SU-DHL-6 (cell line): ENCODE results near the gene SOBP.

ENCODE experiments used
- H2AFZ ChIP-seq: fragments of 200-600 bp; sonication (generic); 2 replicates; pipeline ENCODE4 v1.6.1; 2014; ENCODE audit warnings: low read depth, mild to moderate bottlenecking, moderate library complexity, mixed read lengths, antibody characterized with exemption, low read length; ENCODE audit not compliant: severe bottlenecking
- H3F3A ChIP-seq: fragments of 200-600 bp; shearing (Covaris generic); 2 replicates; pipeline ENCODE4 v1.6.0; 2016; ENCODE audit warnings: antibody characterized with exemption, mild to moderate bottlenecking; ENCODE audit not compliant: insufficient read depth
- H3K27ac ChIP-seq: fragments of 200-600 bp; sonication (generic); 2 replicates; pipeline ENCODE4 v1.5.1; 2016; ENCODE audit warnings: low read depth, mild to moderate bottlenecking, low read length, moderate library complexity, mixed read lengths
- H3K27me3 ChIP-seq: fragments of 200-600 bp; sonication (generic), shearing (Covaris generic); 2 replicates; pipeline ENCODE4 v1.6.0; 2014; ENCODE audit warnings: mild to moderate bottlenecking, low read length
- H3K36me3 ChIP-seq: fragments of 200-600 bp; sonication (generic); 2 replicates; pipeline ENCODE4 v1.6.1; 2014; ENCODE audit warnings: mild to moderate bottlenecking, low read length, mixed read lengths
- H3K4me2 ChIP-seq: fragments of 300-600, 200-600 bp; shearing (Covaris generic), sonication (generic); 2 replicates; pipeline ENCODE4 v1.6.0; 2014; ENCODE audit warnings: low read length, low read depth, mild to moderate bottlenecking; ENCODE audit not compliant: poor library complexity, severe bottlenecking
- H3K4me3 ChIP-seq: fragments of 200-600 bp; sonication (generic); 2 replicates; pipeline ENCODE4 v1.5.1; 2014; ENCODE audit warnings: antibody characterized with exemption, low read length, mild to moderate bottlenecking, mixed read lengths; ENCODE audit not compliant: insufficient read depth, poor library complexity, severe bottlenecking
- H3K79me2 ChIP-seq: fragments of 200-600 bp; sonication (generic); 2 replicates; pipeline ENCODE4 v1.6.1; 2014; ENCODE audit warnings: mild to moderate bottlenecking, low read length, moderate library complexity; ENCODE audit not compliant: insufficient read depth
- H3K9ac ChIP-seq: fragments of 200-600 bp; sonication (generic); 2 replicates; pipeline ENCODE4 v1.7.0; 2014; ENCODE audit warnings: mild to moderate bottlenecking, low read length
- H3K9me2 ChIP-seq: fragments of 200-600 bp; sonication (generic); replicated peaks from 2 replicates; pipeline ENCODE4 v1.6.1; 2014; ENCODE audit warnings: low read length; ENCODE audit not compliant: insufficient read depth
- H3K9me3 ChIP-seq: fragments of 200-600 bp; sonication (generic); 2 replicates; pipeline ENCODE4 v1.6.1; 2014; ENCODE audit warnings: low read length, mixed read lengths; ENCODE audit not compliant: insufficient read depth
- H4K20me1 ChIP-seq: fragments of 200-600 bp; sonication (generic); 2 replicates; pipeline ENCODE4 v1.6.1; 2014; ENCODE audit warnings: low read depth, mild to moderate bottlenecking, antibody characterized with exemption, low read length, moderate library complexity, mixed read lengths
- EZH2phosphoT487 ChIP-seq: fragments of 200-600 bp; sonication (generic), shearing (Covaris generic); conservative IDR thresholded peaks from 2 replicates; pipeline ENCODE4 v1.6.1; 2018; ENCODE audit warnings: mild to moderate bottlenecking, antibody characterized with exemption, low read length, moderate library complexity, mixed read lengths
- TF ChIP-seq, protein P1 (sequence below): fragments of 200-600 bp; sonication (generic); IDR thresholded peaks from one replicate; pipeline ENCODE4 v1.5.1; 2017; ENCODE audit warnings: antibody characterized with exemption, mild to moderate bottlenecking, low read length, moderate library complexity; ENCODE audit not compliant: insufficient read depth, poor library complexity, severe bottlenecking

Gene SOBP

DNA sequence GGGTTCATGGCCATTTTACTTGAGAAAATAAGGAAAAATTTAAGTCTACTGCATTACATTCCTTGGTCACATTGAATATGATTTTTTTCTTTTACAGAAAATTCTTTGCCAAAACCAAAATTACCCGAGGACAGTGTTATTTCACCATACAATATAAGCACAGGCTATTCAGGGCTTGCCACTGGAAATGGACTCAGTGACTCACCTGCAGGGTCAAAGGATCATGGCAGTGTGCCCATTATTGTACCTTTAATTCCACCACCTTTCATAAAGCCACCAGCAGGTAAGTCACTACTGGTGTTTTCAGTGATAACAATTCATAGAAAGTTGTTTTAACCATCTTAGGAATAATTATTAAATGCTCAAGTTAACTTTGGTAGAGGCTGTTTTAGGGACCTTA is 16.2 kb downstream of the SOBP start:
- H3K36me3 ChIP-seq, result peaks cover 13% of the 10 kb centered on the region; the same call in 1 of the 2 replicates
- no peak overlapping the region for H2AFZ ChIP-seq
- no peaks in the 10 kb centered on the region for H3K27me3 ChIP-seq
- H3F3A ChIP-seq, result no peaks in the 10 kb centered on the region; the same call in 1 of the 2 replicates
- H3K9me2 ChIP-seq, result no peaks in the 10 kb centered on the region
- no peaks in the 10 kb centered on the region for H3K9me3 ChIP-seq
- no peak overlapping the region for H3K4me3 ChIP-seq
- H3K27ac ChIP-seq, result no peak overlapping the region
- peaks cover 62% of the 10 kb centered on the region for H3K79me2 ChIP-seq
- no peak overlapping the region for H3K4me2 ChIP-seq
- H3K9ac ChIP-seq, result no peak overlapping the region
- TF ChIP-seq, protein P1, sequence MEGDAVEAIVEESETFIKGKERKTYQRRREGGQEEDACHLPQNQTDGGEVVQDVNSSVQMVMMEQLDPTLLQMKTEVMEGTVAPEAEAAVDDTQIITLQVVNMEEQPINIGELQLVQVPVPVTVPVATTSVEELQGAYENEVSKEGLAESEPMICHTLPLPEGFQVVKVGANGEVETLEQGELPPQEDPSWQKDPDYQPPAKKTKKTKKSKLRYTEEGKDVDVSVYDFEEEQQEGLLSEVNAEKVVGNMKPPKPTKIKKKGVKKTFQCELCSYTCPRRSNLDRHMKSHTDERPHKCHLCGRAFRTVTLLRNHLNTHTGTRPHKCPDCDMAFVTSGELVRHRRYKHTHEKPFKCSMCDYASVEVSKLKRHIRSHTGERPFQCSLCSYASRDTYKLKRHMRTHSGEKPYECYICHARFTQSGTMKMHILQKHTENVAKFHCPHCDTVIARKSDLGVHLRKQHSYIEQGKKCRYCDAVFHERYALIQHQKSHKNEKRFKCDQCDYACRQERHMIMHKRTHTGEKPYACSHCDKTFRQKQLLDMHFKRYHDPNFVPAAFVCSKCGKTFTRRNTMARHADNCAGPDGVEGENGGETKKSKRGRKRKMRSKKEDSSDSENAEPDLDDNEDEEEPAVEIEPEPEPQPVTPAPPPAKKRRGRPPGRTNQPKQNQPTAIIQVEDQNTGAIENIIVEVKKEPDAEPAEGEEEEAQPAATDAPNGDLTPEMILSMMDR, result no peak
- TF ChIP-seq EZH2phosphoT487, result no peak
- H4K20me1 ChIP-seq, result no peaks in the 10 kb centered on the region

DNA sequence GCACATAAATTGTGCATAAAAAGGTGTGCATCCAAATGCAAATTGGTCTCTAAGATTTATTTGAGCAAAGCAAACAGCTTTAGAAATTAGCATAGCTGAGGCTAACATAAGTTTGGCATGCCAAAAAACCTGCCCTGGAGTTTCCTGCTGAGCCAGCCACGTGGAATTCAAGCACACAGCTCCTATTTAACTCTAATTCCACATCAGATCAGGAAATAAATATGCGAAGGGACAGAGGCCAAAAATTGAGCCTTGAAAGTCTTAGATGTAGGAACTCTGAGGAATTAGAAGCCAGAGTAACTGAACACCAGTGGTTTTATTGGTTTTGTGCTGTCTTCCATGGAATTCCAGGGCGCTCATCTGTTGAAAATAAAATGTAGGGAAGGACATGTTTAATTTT is 19.6 kb downstream of the SOBP start:
- Histone ChIP-seq H3K9me3 (no peaks in the 10 kb centered on the region), H3K9me2 (no peaks in the 10 kb centered on the region), H3F3A (no peaks in the 10 kb centered on the region), H3K4me2 (no peak overlapping the region), H3K4me3 (no peak overlapping the region), H4K20me1 (no peaks in the 10 kb centered on the region), H3K27ac (no peak overlapping the region), H3K9ac (no peak overlapping the region), H3K27me3 (no peaks in the 10 kb centered on the region), H3K79me2 (peaks cover 28% of the 10 kb centered on the region), H3K36me3 (peaks cover 30% of the 10 kb centered on the region), H2AFZ (no peak overlapping the region)
- TF ChIP-seq, protein P1, result no peak

DNA sequence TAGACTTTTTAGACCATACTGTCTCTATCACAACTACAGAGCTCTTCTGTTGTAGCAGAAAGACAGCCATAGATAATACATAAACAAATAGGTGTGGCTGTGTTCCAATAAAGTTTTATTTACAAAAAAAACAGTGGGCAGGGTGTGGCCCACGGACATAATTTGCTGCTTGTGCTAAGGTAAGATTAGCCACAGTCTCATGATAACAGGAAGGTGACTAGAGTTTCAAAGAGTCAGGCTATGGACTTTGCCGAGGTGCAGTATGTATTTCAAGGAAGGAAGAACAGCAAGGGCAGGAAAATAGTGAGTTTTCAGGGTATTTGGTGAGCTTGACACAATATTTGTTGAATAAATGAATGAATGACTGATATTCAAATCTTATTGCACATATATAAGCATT is 20.2 kb downstream of the SOBP start:
- TF ChIP-seq EZH2phosphoT487, result no peak
- TF ChIP-seq, protein P1, result no peak
- no peak overlapping the region for H3K4me2 ChIP-seq
- no peaks in the 10 kb centered on the region for H3F3A ChIP-seq
- no peak overlapping the region for H3K27ac ChIP-seq
- H3K9ac ChIP-seq, result no peak overlapping the region
- H4K20me1 ChIP-seq, result no peaks in the 10 kb centered on the region
- no peaks in the 10 kb centered on the region for H3K9me3 ChIP-seq
- H3K27me3 ChIP-seq, result no peaks in the 10 kb centered on the region
- peaks cover 22% of the 10 kb centered on the region for H3K79me2 ChIP-seq
- H3K9me2 ChIP-seq, result no peaks in the 10 kb centered on the region
- no peak overlapping the region for H3K4me3 ChIP-seq
- peaks cover 36% of the 10 kb centered on the region for H3K36me3 ChIP-seq
- H2AFZ ChIP-seq, result no peak overlapping the region

DNA sequence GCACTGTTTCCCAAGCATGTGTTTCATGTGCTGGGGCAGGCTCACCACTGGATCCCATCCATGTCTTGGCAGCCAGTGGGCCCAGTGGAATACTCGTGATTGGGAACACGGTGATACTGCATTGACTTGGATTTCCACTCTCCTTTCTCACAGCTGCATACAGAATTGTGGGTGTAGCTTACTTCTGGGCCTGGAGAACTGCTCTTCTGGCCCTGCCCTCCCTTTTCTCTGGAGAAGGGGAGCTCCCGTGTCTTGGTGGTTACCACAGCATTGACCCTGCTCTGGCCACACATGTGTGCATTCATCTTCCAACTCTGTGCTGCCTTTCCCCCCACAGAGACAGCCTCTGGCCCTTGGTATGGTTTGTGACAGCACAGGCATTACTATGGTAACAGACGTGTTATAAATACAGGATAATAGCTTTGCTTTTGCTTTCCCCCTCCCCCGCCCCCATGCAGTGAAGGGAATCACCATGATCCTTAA is 21.6 kb downstream of the SOBP start:
- H3K27ac ChIP-seq, result no peak overlapping the region
- no peaks in the 10 kb centered on the region for H4K20me1 ChIP-seq
- peaks cover 37% of the 10 kb centered on the region for H3K36me3 ChIP-seq
- no peak overlapping the region for H3K4me3 ChIP-seq
- H3K79me2 ChIP-seq, result peaks cover 10% of the 10 kb centered on the region; the same call in 1 of the 2 replicates
- no peak overlapping the region for H2AFZ ChIP-seq
- no peaks in the 10 kb centered on the region for H3K27me3 ChIP-seq
- no peak overlapping the region for H3K9ac ChIP-seq
- no peak overlapping the region for H3K4me2 ChIP-seq
- no peaks in the 10 kb centered on the region for H3K9me2 ChIP-seq
- H3K9me3 ChIP-seq, result no peaks in the 10 kb centered on the region
- no peaks in the 10 kb centered on the region for H3F3A ChIP-seq
- TF ChIP-seq EZH2phosphoT487, result no peak
- TF ChIP-seq, protein P1, result no peak
